Duodenal mucosa (tissue), 2 donors: ENCODE measurements around the gene ADAR.

ENCODE experiments used
- H3K27ac ChIP-seq: one replicate; pipeline ENCODE4 v1.7.0; 2013; ENCODE audit warnings: low read depth, low read length
- H3K27me3 ChIP-seq, 2 donors: one replicate each; pipeline ENCODE4 v1.7.0; 2013; ENCODE audit warnings: low read length in 2 of 2, control low read depth in 1 of 2; ENCODE audit not compliant: insufficient read depth in 2 of 2, control insufficient read depth in 1 of 2
- H3K36me3 ChIP-seq, 2 donors: one replicate each; pipeline ENCODE4 v1.7.0; 2013; ENCODE audit warnings: low read length in 2 of 2, control low read depth in 1 of 2; ENCODE audit not compliant: insufficient read depth in 2 of 2, control insufficient read depth in 1 of 2
- H3K4me1 ChIP-seq, 2 donors: one replicate each; pipeline ENCODE4 v1.7.0; 2013; ENCODE audit warnings: low read length in 2 of 2, control low read depth in 1 of 2; ENCODE audit not compliant: insufficient read depth in 2 of 2, control insufficient read depth in 1 of 2
- H3K4me3 ChIP-seq, 2 donors: one replicate each; pipeline ENCODE4 v1.7.0; 2013; ENCODE audit warnings: low read length in 2 of 2, low read depth in 1 of 2
- H3K9ac ChIP-seq, 2 donors: one replicate each; pipeline ENCODE4 v1.7.0; 2013; ENCODE audit warnings: low read length in 2 of 2, low read depth in 1 of 2
- H3K9me3 ChIP-seq, 2 donors: one replicate each; pipeline ENCODE4 v1.7.0; 2013; ENCODE audit warnings: low read length in 2 of 2, control low read depth in 1 of 2; ENCODE audit not compliant: control insufficient read depth in 1 of 2

ADAR gene

GRCh38 chr1:154599658-154600057 is 8.3 kb downstream of the ADAR start:
- no peaks in the 10 kb centered on the region for H3K27me3 ChIP-seq
- no peaks in the 10 kb centered on the region for H3K9me3 ChIP-seq
- H3K27ac ChIP-seq = no peak overlapping the region
- no peak overlapping the region for H3K9ac ChIP-seq
- no peak overlapping the region for H3K4me3 ChIP-seq
- H3K4me1 ChIP-seq = peaks cover under 1 to 8% of the 10 kb centered on the region in 2 donors
- peaks cover 40 to 80% of the 10 kb centered on the region in 2 donors for H3K36me3 ChIP-seq

- Histone ChIP-seq H3K36me3 (peaks cover 46 to 84% of the 10 kb centered on the region in 2 donors), H3K27me3 (no peaks in the 10 kb centered on the region), H3K4me1 (peaks cover 0 to 4% of the 10 kb centered on the region in 2 donors), H3K4me3 (no peak overlapping the region), H3K9ac (no peak overlapping the region), H3K9me3 (no peaks in the 10 kb centered on the region), H3K27ac (no peak overlapping the region)
Measured at GRCh38 chr1:154598871-154599635, 8.9 kb downstream of the ADAR start.

GRCh38 chr1:154595621-154596020 is 12.4 kb downstream of the ADAR start:
- Histone ChIP-seq H3K36me3 (peaks cover 59 to 91% of the 10 kb centered on the region in 2 donors), H3K27me3 (no peaks in the 10 kb centered on the region), H3K27ac (no peak overlapping the region), H3K9me3 (no peaks in the 10 kb centered on the region), H3K4me3 (no peak overlapping the region), H3K9ac (no peak overlapping the region), H3K4me1 (no peaks in the 10 kb centered on the region)

DNA sequence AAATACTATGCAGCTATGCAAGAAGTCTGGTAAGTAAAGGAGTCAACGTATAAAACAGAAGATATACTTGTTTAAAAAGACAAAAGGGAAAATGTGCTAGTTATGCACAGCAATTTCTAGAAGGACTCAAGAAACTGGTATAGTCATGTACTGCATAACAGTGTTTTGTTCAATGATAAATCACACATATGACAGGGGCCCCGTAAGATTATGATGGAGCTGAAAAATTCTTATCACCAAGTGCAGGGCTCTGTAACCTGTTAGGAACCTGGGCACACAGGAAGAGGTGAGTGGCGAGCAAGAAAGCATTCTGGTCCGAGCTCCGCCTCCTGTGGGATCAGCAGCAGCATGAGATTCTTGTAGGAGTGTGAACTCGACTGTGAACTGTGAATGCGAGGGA is 13.2 kb downstream of the ADAR start:
- Histone ChIP-seq H3K27ac (no peak overlapping the region), H3K4me3 (no peak overlapping the region), H3K9ac (no peak overlapping the region), H3K36me3 (peaks cover 65 to 95% of the 10 kb centered on the region in 2 donors), H3K9me3 (no peaks in the 10 kb centered on the region), H3K27me3 (no peaks in the 10 kb centered on the region), H3K4me1 (no peaks in the 10 kb centered on the region)

GRCh38 chr1:154593390-154593789 is 14.6 kb downstream of the ADAR start:
- Histone ChIP-seq H3K4me1 (no peaks in the 10 kb centered on the region), H3K9ac (no peak overlapping the region), H3K36me3 (peaks cover 75 to 95% of the 10 kb centered on the region in 2 donors), H3K27me3 (no peaks in the 10 kb centered on the region), H3K4me3 (no peak overlapping the region), H3K27ac (no peak overlapping the region), H3K9me3 (no peaks in the 10 kb centered on the region)

GRCh38 chr1:154591206-154591605 is 16.8 kb downstream of the ADAR start:
- H3K9ac ChIP-seq = no peak overlapping the region
- H3K27me3 ChIP-seq = no peaks in the 10 kb centered on the region
- H3K36me3 ChIP-seq = peaks cover 75 to 95% of the 10 kb centered on the region in 2 donors
- H3K9me3 ChIP-seq = no peaks in the 10 kb centered on the region
- H3K27ac ChIP-seq = no peak overlapping the region
- no peak overlapping the region for H3K4me3 ChIP-seq
- no peaks in the 10 kb centered on the region for H3K4me1 ChIP-seq

GRCh38 chr1:154590756-154591155 is 17.2 kb downstream of the ADAR start:
- H3K9me3 ChIP-seq = no peaks in the 10 kb centered on the region
- H3K27ac ChIP-seq = no peak overlapping the region
- no peak overlapping the region for H3K9ac ChIP-seq
- no peak overlapping the region for H3K4me3 ChIP-seq
- no peaks in the 10 kb centered on the region for H3K4me1 ChIP-seq
- no peaks in the 10 kb centered on the region for H3K27me3 ChIP-seq
- peaks cover 76 to 96% of the 10 kb centered on the region in 2 donors for H3K36me3 ChIP-seq

DNA sequence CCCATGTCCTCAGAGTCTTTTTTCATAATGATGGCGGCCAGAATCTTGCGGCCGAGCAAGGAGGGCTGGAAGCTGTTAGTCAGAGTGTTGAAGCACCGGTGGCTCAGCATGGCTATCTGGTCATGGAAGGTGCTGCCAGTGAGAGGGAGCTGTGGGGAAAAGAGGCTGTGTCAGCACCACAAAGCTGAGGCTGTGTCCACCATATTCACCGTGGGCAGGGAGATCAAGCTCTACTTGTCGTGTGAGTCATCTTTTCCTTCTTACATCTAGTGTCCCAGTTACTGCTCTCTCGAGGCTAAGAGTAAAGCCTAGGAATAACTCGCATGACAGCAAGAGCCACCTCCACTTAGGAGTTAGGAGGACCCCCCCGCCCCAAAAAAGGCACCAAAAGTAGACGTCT is 18.2 kb downstream of the ADAR start:
- Histone ChIP-seq H3K36me3 (peaks cover 82 to 97% of the 10 kb centered on the region in 2 donors), H3K4me3 (no peak overlapping the region), H3K9ac (no peak overlapping the region), H3K27me3 (no peaks in the 10 kb centered on the region), H3K9me3 (no peaks in the 10 kb centered on the region), H3K4me1 (no peaks in the 10 kb centered on the region), H3K27ac (no peak overlapping the region)

DNA sequence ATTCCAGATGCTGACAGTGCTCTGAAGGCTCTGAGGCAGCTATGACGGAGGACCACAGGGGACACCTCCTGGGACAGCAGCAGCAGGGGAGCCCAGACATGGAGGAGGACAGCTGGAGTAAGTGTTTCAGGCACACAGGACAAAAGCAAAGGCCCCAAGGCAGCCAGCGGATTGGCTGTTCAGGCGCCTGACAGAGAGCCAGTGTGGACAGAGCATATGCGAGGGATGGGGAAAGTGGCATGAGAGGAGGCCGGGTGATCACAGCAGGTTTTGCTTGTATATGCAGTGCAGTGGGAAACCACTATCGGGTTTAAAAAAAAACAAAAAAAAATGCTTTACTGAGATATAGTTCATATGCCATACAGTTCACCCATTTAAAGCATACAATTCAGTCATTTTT is 21.3 kb downstream of the ADAR start:
- no peak overlapping the region for H3K27ac ChIP-seq

GRCh38 chr1:154586231-154586630 is 21.8 kb downstream of the ADAR start:
- no peak overlapping the region for H3K27ac ChIP-seq
- H3K9me3 ChIP-seq = no peaks in the 10 kb centered on the region
- no peaks in the 10 kb centered on the region for H3K4me1 ChIP-seq
- H3K27me3 ChIP-seq = no peaks in the 10 kb centered on the region
- no peak overlapping the region for H3K4me3 ChIP-seq
- no peak overlapping the region for H3K9ac ChIP-seq
- H3K36me3 ChIP-seq = peaks cover 82 to 98% of the 10 kb centered on the region in 2 donors

More for the DNA sequence above, 21.3 kb downstream of the ADAR start:
- Histone ChIP-seq H3K4me1 (no peaks in the 10 kb centered on the region), H3K27me3 (no peaks in the 10 kb centered on the region), H3K36me3 (peaks cover 87 to 100% of the 10 kb centered on the region in 2 donors), H3K9me3 (no peaks in the 10 kb centered on the region), H3K4me3 (no peak overlapping the region), H3K9ac (no peak overlapping the region)
